T-cell (primary cell): ENCODE results near the gene CCNJL. TPM values are rescaled to one million over a fixed set of nuclear protein-coding genes. Genes with fewer than 3 reads are reported as not detected.

Experiments used
- ATAC-seq, 4 experiments: fragments of 200-7000 bp in 3 of 4; fragments of 150-1000 bp in 1 of 4; cut with Tn5 transposase; replicated peaks in 1 of 4; 1 replicate in 3 of 4; 2 replicates in 1 of 4; pipeline ENCODE4 v1.10.0; 2021; ENCODE audit warnings: moderate library complexity in 3 of 4, mild to moderate bottlenecking in 2 of 4, moderate number of reproducible peaks in 1 of 4
- CTCF ChIA-PET, 2 donors: fragments of 300-600 bp; sonication (Branson Sonifier 250); formaldehyde crosslinking; loops; one replicate each; lab custom pipeline; 2022; ENCODE audit warnings: antibody characterized with exemption in 2 of 2; lab: Charles Lee
- POLR2A ChIA-PET, 2 donors: fragments of 300-600 bp; sonication (Branson Sonifier 250); formaldehyde crosslinking; loops; one replicate each; lab custom pipeline; 2022; ENCODE audit warnings: antibody characterized with exemption in 2 of 2; lab: Charles Lee
- DNase-seq, 35 experiments: peaks; one replicate each; pipeline versions ENCODE4 v3.0.0 to v3.0.0-alpha.2; 2013 to 2023
- H3K27ac ChIP-seq: one replicate; pipeline ENCODE4 v1.5.1; 2013; ENCODE audit warnings: low read length
- H3K27me3 ChIP-seq, 2 experiments: replicated peaks in 1 of 2; 1 replicate in 1 of 2; 2 replicates in 1 of 2; pipeline versions ENCODE4 v1.6.1 to v1.7.0; 2013; ENCODE audit warnings: low read length in 1 of 2, mixed read lengths in 1 of 2; ENCODE audit not compliant: control insufficient read depth in 2 of 2, insufficient read depth in 2 of 2; ENCODE audit errors: extremely low read depth in 1 of 2
- H3K36me3 ChIP-seq, 2 donors: 1 replicate in 1 of 2; 2 replicates in 1 of 2; pipeline versions ENCODE4 v1.6.1 to v1.7.0; 2013; ENCODE audit warnings: low read length in 1 of 2; ENCODE audit not compliant: control insufficient read depth in 2 of 2, insufficient read depth in 1 of 2; ENCODE audit errors: extremely low read depth in 1 of 2
- H3K4me1 ChIP-seq, 2 experiments: 1 replicate in 1 of 2; 2 replicates in 1 of 2; pipeline versions ENCODE4 v1.6.1 to v1.7.0; 2013; ENCODE audit warnings: low read length in 2 of 2, mixed read lengths in 1 of 2; ENCODE audit not compliant: insufficient read depth in 2 of 2, control insufficient read depth in 1 of 2; ENCODE audit errors: extremely low read depth in 1 of 2
- H3K4me3 ChIP-seq, 2 donors: 1 replicate in 1 of 2; 2 replicates in 1 of 2; pipeline versions ENCODE4 v1.5.1 to v1.7.0; 2013; ENCODE audit warnings: mild to moderate bottlenecking in 2 of 2, low read length in 1 of 2, moderate library complexity in 1 of 2; ENCODE audit not compliant: control insufficient read depth in 1 of 2; ENCODE audit errors: extremely low read depth in 1 of 2
- H3K9me3 ChIP-seq: 2 replicates; pipeline ENCODE4 v1.7.0; 2013
- H3K27ac Mint-ChIP-seq, 2 donors: one replicate each; pipeline ENCODE4 v1.8.0; 2020 to 2021; ENCODE audit warnings: mild to moderate bottlenecking in 2 of 2, mixed read lengths in 2 of 2
- H3K27me3 Mint-ChIP-seq, 2 donors: one replicate each; pipeline ENCODE4 v1.8.0; 2021 to 2022; ENCODE audit warnings: mixed read lengths in 2 of 2
- H3K36me3 Mint-ChIP-seq: one replicate; pipeline ENCODE4 v1.8.0; 2021; ENCODE audit warnings: mixed read lengths
- H3K4me1 Mint-ChIP-seq, 3 donors: one replicate each; pipeline ENCODE4 v1.8.0; 2020 to 2022; ENCODE audit warnings: mixed read lengths in 3 of 3, mild to moderate bottlenecking in 1 of 3
- H3K4me3 Mint-ChIP-seq, 3 donors: one replicate each; pipeline ENCODE4 v1.8.0; 2020 to 2022; ENCODE audit warnings: mild to moderate bottlenecking in 3 of 3, mixed read lengths in 3 of 3, moderate library complexity in 3 of 3
- H3K9me3 Mint-ChIP-seq, 3 donors: one replicate each; pipeline ENCODE4 v1.8.0; 2020 to 2022; ENCODE audit warnings: mixed read lengths in 3 of 3
- WGBS: methylation state at CpG from one replicate; pipeline ENCODE4 v1.1.5; 2013; ENCODE audit warnings: missing lambda C conversion rate; ENCODE audit not compliant: insufficient coverage; 5-methylcytosine and 5-hydroxymethylcytosine counted together
- total RNA-seq, 35 experiments: library from RNA in 6 of 35; stranded (reverse) in 6 of 35; fragments of 120-200 nt in 1 of 35; gene quantifications; one replicate each; pipeline versions ENCODE4 v1.2.1 to v1.2.4 and lab custom pipeline; 2013 to 2026

Gene CCNJL
- total RNA-seq, 5 donors from 2014 or later (not counting 1 experiment from before 2014, with no cell fraction given): 0.33 to 0.41 (median 0.35) TPM; not detected in 2

DNA sequence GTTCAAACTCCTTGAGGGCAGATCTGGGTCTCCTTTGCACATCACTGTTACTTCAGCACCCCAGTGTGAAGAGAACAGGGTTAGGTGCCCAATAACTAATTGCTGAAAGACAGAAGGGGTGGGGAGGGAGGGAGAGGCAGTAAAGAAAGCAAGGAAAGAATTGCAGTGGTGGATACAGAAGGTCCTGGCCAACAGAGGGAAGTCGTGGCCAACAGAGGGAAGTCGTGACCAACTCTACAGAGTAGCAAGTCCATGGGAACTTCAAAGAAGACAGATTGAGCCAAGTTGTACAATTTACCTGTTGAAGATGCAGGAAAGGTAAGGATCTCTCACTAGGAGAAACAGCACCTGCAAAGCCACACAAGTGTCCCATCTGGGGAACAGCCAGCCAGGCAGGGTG is 27.0 kb downstream of the CCNJL start:
- Mint-ChIP-seq H3K36me3 (no peaks in the 10 kb centered on the region), H3K27me3 (peaks cover 4 to 14% of the 10 kb centered on the region in 2 donors), H3K4me3 (no peak overlapping the region), H3K4me1 (no peaks in the 10 kb centered on the region), H3K27ac (no peak overlapping the region), H3K9me3 (no peaks in the 10 kb centered on the region)
- no peak for DNase-seq
- no peak overlapping the region for H3K4me3 ChIP-seq
- ChIA-PET CTCF (no interaction called here), POLR2A (no interaction called here)
- no peak for ATAC-seq
- no peaks in the 10 kb centered on the region for H3K9me3 ChIP-seq
- no peaks in the 10 kb centered on the region for H3K36me3 ChIP-seq
- H3K4me1 ChIP-seq: no peaks in the 10 kb centered on the region
- 58% methylated on average over 2 of the region's 2 CpGs for WGBS
- H3K27ac ChIP-seq: no peak overlapping the region
- peaks cover 0 to 17% of the 10 kb centered on the region in 2 experiments for H3K27me3 ChIP-seq

GRCh38 chr5:160284291-160284873 is 28.0 kb downstream of the CCNJL start:
- no peak overlapping the region for H3K4me3 ChIP-seq
- ChIA-PET POLR2A (no interaction called here), CTCF (no interaction called here)
- H3K27ac ChIP-seq: no peak overlapping the region
- ATAC-seq (no peak), DNase-seq (no peak)
- Mint-ChIP-seq H3K9me3 (no peaks in the 10 kb centered on the region), H3K27ac (no peak overlapping the region), H3K4me3 (no peak overlapping the region), H3K36me3 (no peaks in the 10 kb centered on the region), H3K27me3 (peaks cover 4 to 14% of the 10 kb centered on the region in 2 donors), H3K4me1 (no peaks in the 10 kb centered on the region)
- no peaks in the 10 kb centered on the region for H3K36me3 ChIP-seq
- H3K27me3 ChIP-seq: peaks cover 0 to 12% of the 10 kb centered on the region in 2 experiments
- no peaks in the 10 kb centered on the region for H3K9me3 ChIP-seq
- no CpG with 5 or more reads among the region's 4 CpGs for WGBS
- no peaks in the 10 kb centered on the region for H3K4me1 ChIP-seq

DNA sequence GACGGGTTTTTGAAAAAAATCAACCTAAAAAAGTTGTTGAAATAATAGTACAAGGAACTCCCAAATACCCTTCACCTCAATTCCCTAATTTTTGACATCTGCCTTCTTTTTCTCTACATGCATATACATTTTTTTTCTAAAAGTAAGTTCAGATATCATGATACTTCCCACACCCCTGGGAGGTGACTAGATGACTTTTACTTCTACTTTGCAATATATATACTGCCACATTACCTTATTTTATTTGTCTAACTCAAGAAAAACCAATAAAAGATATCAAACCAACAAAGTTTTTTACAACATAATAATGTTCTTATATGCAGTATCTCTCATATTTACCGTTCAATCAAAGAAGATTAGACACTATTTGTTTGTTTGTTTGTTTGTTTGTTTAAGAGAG is 31.1 kb downstream of the CCNJL start:
- Mint-ChIP-seq H3K4me1 (no peaks in the 10 kb centered on the region), H3K9me3 (no peaks in the 10 kb centered on the region), H3K36me3 (no peaks in the 10 kb centered on the region), H3K4me3 (no peak overlapping the region), H3K27me3 (peaks cover 4 to 11% of the 10 kb centered on the region in 2 donors), H3K27ac (no peak overlapping the region)
- ChIA-PET CTCF (no interaction called here), POLR2A (no interaction called here)
- Histone ChIP-seq H3K4me1 (no peaks in the 10 kb centered on the region), H3K9me3 (no peaks in the 10 kb centered on the region), H3K4me3 (no peak overlapping the region), H3K36me3 (peaks cover 0 to 3% of the 10 kb centered on the region in 2 donors), H3K27me3 (peaks cover 0 to 17% of the 10 kb centered on the region in 2 experiments), H3K27ac (no peak overlapping the region)
- no CpG with 5 or more reads among the region's 2 CpGs for WGBS
- DNase-seq: no peak
- no peak for ATAC-seq

DNA sequence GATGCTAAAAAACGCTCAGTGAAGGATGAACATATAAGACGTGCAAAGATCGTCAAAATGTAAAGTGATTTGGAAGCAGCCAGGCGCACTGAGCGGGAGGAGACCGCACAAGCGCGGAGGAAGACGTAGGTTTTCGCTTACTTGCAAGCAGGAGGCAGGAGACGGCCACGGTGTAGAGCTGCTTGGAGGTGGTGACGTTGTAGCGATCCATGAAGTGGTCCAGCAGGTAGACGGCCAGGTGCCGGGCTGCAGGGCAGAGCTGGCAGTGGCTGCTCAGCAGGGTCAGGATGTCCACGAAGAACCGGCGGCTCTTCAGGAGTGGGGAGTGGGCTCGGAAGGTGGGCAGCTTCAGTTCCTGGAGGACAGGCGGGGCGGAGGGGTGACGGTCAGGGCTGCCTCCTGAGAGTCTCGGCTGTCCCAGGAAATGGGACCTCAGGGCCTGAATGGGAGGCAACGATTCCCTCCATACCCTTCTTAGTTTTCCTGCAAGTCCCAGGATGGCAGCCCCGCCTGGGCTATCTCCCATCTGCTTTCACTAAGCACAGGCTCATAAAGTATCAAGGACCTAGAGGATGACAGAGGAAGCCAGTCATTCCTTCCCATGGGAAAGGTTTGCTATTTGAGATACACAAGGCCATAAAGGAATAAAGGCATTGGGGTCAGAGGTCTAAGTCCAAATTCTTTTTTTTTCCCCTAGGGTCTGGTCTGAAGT is 31.8 kb downstream of the CCNJL start:
- CTCF ChIA-PET: no interaction called here
- H3K27me3 ChIP-seq: peaks cover 0 to 14% of the 10 kb centered on the region in 2 experiments
- Mint-ChIP-seq H3K9me3 (no peaks in the 10 kb centered on the region), H3K4me1 (no peaks in the 10 kb centered on the region), H3K27ac (no peak overlapping the region), H3K36me3 (no peaks in the 10 kb centered on the region), H3K4me3 (no peak overlapping the region), H3K27me3 (peaks cover 4 to 9% of the 10 kb centered on the region in 2 donors)
- WGBS: 89% methylated on average over 23 of the region's 26 CpGs
- H3K9me3 ChIP-seq: no peaks in the 10 kb centered on the region
- no peaks in the 10 kb centered on the region for H3K4me1 ChIP-seq
- POLR2A ChIA-PET: no interaction called here
- DNase-seq (no peak), ATAC-seq (no peak)
- H3K27ac ChIP-seq: no peak overlapping the region
- H3K4me3 ChIP-seq: no peak overlapping the region
- peaks cover 0 to 3% of the 10 kb centered on the region in 2 donors for H3K36me3 ChIP-seq

- DNase-seq: no peak
- no peak overlapping the region for H3K4me3 ChIP-seq
- H3K27ac ChIP-seq: no peak overlapping the region
- Mint-ChIP-seq H3K27ac (no peak overlapping the region), H3K36me3 (no peaks in the 10 kb centered on the region), H3K4me3 (no peak overlapping the region), H3K27me3 (no peaks in the 10 kb centered on the region), H3K9me3 (no peaks in the 10 kb centered on the region), H3K4me1 (no peaks in the 10 kb centered on the region)
- CTCF ChIA-PET: no interaction called here
- peaks cover 0 to 3% of the 10 kb centered on the region in 2 donors for H3K36me3 ChIP-seq
- POLR2A ChIA-PET: no interaction called here
- WGBS: 67% methylated on average over 6 of the region's 7 CpGs
- H3K27me3 ChIP-seq: peaks cover 0 to 10% of the 10 kb centered on the region in 2 experiments
- ATAC-seq: no peak
- H3K4me1 ChIP-seq: no peaks in the 10 kb centered on the region
- H3K9me3 ChIP-seq: no peaks in the 10 kb centered on the region
Observed at GRCh38 chr5:160278343-160278742, 34.0 kb downstream of the CCNJL start.

GRCh38 chr5:160274483-160274931 is 37.9 kb downstream of the CCNJL start:
- H3K4me1 Mint-ChIP-seq: peaks cover 4 to 5% (median 4%) of the 10 kb centered on the region in 3 donors
- Histone ChIP-seq H3K36me3 (peaks cover 0 to 3% of the 10 kb centered on the region in 2 donors), H3K4me1 (peaks cover 0 to 3% of the 10 kb centered on the region in 2 experiments), H3K9me3 (no peaks in the 10 kb centered on the region), H3K4me3 (no peak overlapping the region), H3K27me3 (peaks cover 0 to 11% of the 10 kb centered on the region in 2 experiments), H3K27ac (no peak overlapping the region)
- peaks cover 0 to 2% of the 10 kb centered on the region in 2 donors for H3K27me3 Mint-ChIP-seq
- DNase-seq: no peak
- no peak for ATAC-seq
- ChIA-PET CTCF (no interaction called here), POLR2A (no interaction called here)
- no peak overlapping the region for H3K27ac Mint-ChIP-seq
- no peaks in the 10 kb centered on the region for H3K9me3 Mint-ChIP-seq
- H3K4me3 Mint-ChIP-seq: no peak overlapping the region
- no peaks in the 10 kb centered on the region for H3K36me3 Mint-ChIP-seq
- 76% methylated on average over 4 of the region's 5 CpGs for WGBS
